Suprapubic skin (tissue), 3 donors: Measurements from ENCODE around the gene ATXN7L1.

Experiments used
- EP300 ChIP-seq: sonication (generic); formaldehyde crosslinking; IDR thresholded peaks from one replicate; pipeline ENCODE4 v1.6.1; 2017; ENCODE audit warnings: antibody characterized with exemption
- POLR2A ChIP-seq, 2 donors: fragments of 450-650 bp; IDR thresholded peaks; one replicate each; pipeline ENCODE4 v1.6.1; 2017; ENCODE audit warnings: antibody characterized with exemption in 2 of 2, mild to moderate bottlenecking in 2 of 2, moderate library complexity in 2 of 2
- TF ChIP-seq, protein P1 (sequence below), 2 donors: fragments of 200-600 bp in 1 of 2; fragments of 450-650 bp in 1 of 2; sonication (generic) in 1 of 2; IDR thresholded peaks; one replicate each; pipeline ENCODE4 v1.5.1; 2016 to 2019; ENCODE audit warnings: antibody characterized with exemption in 2 of 2, mild to moderate bottlenecking in 1 of 2, moderate library complexity in 1 of 2

DNA sequence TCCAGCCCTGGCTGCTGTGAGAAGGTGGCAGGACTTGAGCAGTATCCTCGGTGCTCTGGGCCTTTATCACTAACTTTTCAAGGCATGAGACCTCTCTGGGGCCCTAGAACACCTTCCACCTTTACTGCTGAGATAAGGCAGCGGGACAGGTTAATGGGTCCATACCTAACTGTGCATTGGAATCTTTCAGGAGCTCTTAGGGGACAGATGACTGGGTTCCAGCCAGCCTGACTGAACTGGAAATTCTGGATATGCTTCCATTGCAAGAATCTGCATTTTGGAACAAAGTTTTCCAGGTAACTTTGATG is 73.0 kb downstream of the ATXN7L1 start:
- TF ChIP-seq, protein P1, sequence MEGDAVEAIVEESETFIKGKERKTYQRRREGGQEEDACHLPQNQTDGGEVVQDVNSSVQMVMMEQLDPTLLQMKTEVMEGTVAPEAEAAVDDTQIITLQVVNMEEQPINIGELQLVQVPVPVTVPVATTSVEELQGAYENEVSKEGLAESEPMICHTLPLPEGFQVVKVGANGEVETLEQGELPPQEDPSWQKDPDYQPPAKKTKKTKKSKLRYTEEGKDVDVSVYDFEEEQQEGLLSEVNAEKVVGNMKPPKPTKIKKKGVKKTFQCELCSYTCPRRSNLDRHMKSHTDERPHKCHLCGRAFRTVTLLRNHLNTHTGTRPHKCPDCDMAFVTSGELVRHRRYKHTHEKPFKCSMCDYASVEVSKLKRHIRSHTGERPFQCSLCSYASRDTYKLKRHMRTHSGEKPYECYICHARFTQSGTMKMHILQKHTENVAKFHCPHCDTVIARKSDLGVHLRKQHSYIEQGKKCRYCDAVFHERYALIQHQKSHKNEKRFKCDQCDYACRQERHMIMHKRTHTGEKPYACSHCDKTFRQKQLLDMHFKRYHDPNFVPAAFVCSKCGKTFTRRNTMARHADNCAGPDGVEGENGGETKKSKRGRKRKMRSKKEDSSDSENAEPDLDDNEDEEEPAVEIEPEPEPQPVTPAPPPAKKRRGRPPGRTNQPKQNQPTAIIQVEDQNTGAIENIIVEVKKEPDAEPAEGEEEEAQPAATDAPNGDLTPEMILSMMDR (IDR thresholded peaks at IDR 0.05) = no peak
- TF ChIP-seq EP300 = no peak
- no peak for TF ChIP-seq POLR2A (IDR thresholded peaks at IDR 0.05)
